GM11168 (cell line): Measurements from ENCODE around the gene CAB39.

Experiments
- in situ Hi-C: fragments of 300-500 bp; cut with MboI; formaldehyde crosslinking; loops from one replicate; pipeline ENCODE4 v1.12.0; 2022; ENCODE audit warnings: low sequenced_read_pairs; ENCODE audit not compliant: unreplicated experiment

Gene CAB39

DNA sequence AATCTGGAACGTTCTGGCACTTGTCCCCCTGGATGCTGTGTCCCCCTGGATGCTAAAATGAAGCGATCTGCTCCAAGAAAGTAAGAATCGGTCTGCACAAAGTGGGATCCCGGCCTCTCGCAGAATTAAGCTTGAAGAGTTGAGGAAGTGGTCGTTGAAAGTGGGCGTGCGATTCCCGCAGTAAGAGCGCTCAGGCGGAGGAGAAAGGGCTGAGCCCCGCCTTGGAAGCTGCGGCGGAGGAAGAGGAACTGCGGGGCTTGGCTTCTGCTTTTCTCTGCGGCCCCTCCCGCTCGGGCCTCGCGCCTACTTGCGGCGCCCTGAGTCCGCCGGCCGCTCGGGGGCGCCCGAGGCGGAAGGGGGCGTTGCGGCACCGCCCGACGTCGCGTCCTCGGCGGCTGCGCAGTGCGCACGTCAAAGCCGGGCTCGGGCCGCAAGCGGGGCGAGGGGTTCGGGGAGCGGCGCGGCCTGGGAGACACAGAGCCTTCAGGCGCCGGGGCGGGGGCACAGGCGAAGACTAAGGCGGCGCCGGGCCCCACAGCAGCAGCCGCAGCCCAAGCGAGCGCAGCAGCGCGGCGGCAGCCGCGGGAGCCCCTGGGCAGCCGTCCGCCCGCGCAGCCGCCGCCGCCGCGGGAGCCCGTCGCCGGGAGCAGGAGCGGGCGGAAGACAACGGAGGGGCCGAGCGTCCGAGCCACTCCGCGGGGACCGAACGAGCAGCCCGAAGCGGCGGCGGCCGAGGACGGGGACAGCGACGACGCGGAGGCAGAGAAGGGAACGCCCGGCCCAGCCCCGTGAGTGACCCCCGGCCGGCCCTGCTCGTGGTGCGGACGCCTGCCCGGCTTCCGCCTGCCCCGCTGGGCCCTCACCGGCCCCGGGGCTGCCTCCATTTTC lies at the start of gene CAB39:
CAB39 (plus strand) TSS at position 400 of the 888 bp plus-strand sequence. CDS start 47,160 bp downstream, outside the sequence.
- in situ Hi-C loops, result loop anchor here (10.0 kb wide), 1 partner anchor 88 kb away; no protein-coding TSS in a partner anchor

DNA sequence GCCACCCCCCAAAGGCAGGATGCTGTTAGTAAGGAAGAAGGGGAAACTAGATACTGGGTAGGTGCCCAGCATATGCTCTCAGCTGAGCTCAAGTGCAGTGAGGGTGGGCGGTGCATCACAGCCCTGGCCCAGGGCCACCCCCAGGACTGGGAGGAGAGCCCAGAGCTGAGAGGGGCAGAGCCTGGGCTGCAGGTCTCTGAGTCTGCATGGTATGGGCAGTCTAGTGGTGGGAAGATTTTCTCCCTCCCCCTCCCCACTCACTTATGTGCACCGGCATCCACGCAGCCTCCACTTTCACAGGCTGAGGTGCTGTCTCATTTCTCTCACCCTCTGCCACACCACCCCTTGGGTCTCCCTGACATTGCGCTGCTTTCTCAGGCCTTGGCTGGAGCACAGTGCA lies 48.5 kb upstream of the CAB39 start:
- in situ Hi-C loops, result loop anchor here (10.0 kb wide), 1 partner anchor 321 kb away; no protein-coding TSS in a partner anchor

DNA sequence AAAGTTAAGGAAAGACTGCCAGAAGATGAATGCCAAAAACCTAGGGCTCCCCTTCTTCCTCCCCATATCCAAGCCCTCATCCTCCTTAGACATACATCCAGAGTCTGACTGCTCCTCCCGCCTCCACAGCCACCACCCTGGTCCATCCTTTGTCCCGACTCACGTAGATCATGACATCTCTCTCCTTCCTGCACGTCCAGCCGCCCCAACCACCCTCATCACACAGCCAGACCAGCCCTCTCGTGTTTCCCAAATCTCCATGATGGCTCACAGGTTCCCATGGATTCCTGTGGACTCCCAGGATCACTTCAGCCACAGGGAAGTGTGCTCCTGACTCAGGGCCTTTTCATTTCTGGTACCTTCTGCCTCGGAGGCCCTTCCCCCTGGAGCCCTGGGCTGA lies 47.8 kb upstream of the CAB39 start:
- in situ Hi-C loops, result loop anchor here (10.0 kb wide), 1 partner anchor 320 kb away; no protein-coding TSS in a partner anchor

DNA sequence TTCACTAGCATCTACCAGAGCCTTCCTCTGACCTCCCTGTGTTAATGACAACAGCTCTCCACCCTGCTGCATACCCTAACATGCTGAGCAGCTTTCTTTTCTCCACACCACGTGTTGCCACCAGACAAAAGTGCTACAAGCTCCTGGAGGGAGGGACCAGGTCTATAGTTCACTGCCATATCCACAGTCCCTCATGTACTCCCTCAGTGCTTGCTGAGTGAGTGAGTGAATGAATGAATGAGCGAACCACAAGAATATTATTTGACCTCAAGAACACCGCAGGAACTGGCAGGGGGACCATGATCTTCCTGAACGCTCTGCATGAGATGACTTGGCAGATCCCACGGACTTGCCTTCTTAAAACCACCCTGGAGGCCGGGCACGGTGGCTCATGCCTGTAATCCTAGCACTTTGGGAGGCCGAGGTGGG lies 47.4 kb upstream of the CAB39 start:
- in situ Hi-C loops, result loop anchor here (10.0 kb wide), 1 partner anchor 320 kb away; no protein-coding TSS in a partner anchor

DNA sequence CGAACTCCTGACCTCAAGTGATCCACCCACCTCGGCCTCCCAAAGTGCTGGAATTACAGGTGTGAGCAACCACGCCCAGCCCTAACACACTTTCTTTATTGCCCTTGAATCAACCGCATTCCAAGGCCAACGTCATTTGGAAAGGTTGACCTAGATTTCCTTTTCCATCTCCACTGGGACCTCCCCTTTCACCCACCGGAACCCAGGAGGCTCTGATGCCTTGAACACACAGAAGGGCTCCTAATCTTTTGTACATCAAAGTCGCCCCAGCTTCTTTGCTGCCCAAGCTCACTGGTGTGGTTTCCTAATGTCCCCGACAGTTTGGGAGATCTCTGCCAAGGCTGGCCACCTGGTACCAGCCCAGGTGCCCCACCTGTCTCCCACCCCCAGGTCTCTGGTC lies 46.2 kb upstream of the CAB39 start:
- in situ Hi-C loops, result loop anchor here (10.0 kb wide), 1 partner anchor 318 kb away; no protein-coding TSS in a partner anchor

DNA sequence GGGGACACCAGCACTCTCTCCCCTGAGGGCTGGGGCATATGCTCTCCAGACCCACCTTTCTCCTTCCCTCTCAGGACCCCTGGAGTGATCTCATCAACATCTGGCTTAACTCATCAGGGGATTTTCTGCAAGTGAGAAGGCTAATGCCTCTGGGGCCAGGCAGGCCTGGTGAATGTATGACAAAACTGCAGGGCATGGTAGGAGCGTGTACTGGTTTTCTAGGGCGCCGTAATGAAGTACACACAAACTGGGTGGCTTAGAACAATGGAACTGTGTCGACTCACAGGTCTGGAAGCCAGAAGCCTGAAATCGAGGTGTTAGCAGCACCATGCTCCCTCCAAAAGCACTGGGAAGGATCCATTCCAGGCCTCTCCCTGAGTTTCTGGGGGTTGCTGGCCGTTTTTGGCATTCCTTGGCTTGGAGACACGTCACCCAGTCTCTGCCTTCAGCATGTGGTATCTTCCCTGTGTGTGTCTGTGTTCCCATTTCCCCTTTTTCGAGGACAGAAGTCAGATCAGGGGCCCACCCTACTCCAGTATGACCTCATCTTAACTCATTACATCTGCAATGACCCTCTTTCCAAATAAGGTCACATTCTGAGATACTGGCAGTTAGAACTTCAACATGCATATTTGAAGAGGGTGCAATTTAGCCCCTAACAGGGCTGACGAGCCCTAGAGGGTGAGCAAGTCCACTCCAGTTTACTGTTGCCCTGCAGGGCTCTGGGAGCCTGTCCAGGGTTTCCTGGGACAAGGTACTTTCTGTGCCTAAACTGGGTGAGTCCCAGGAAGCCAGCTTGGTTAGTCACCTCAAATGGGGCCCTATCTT lies 45.5 kb upstream of the CAB39 start:
- in situ Hi-C loops, result loop anchor here (10.0 kb wide), 1 partner anchor 318 kb away; no protein-coding TSS in a partner anchor

DNA sequence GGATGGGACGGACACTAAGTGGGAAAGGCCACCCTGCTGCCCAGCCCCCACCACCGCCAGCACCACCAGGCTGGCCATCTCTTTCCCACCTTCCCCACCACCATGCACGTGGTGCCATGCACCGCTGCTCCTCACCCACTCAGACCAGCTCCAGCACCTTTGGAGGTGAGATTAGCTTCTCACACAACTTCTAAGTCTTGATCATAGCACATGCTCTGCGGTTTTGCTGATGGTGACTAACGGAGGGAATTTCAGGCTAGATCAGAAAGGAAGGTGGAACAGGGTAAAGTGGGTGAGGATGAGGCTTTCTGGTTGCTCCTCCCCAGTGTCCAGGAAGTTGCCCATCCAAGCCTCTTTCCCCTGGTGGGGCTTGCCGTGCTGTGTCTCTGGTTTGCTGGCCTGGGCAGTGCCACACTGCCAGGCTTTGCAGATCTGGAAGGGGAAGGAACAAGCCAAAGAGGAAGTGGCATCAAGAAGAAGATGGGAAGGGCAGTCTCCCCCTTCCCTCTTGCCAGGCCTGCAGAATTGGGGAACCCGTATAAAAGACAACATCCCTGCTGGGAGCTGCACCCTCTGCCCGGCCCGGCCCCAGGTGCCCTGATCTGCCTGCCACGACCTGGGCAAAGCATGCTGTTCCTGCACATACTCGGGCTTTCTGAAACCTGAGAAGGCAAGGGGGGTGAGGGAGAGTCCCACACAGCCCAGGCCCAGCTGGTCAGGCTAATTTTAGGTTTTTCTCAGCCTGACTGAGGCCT lies 44.3 kb upstream of the CAB39 start:
- in situ Hi-C loops, result loop anchor here (10.0 kb wide), 1 partner anchor 316 kb away; no protein-coding TSS in a partner anchor

DNA sequence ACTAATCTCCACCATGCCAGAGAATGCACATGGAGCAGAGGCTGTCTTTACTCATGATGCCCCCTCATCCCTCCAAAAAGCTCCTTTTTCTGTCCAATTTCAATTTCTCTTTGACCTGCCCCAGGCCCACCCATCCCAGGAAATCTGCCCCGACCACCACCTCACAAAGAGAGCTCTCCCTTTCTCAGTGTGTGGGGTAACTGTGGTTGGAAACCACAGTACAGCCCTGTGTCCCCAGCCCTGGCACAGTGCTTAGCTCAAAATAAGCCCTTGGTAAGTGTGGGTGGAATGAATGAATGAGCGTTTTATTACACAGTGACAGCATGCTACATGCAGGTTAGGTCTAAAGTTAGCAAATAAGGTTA lies 43.7 kb upstream of the CAB39 start:
- in situ Hi-C loops, result loop anchor here (10.0 kb wide), 1 partner anchor 316 kb away; no protein-coding TSS in a partner anchor

DNA sequence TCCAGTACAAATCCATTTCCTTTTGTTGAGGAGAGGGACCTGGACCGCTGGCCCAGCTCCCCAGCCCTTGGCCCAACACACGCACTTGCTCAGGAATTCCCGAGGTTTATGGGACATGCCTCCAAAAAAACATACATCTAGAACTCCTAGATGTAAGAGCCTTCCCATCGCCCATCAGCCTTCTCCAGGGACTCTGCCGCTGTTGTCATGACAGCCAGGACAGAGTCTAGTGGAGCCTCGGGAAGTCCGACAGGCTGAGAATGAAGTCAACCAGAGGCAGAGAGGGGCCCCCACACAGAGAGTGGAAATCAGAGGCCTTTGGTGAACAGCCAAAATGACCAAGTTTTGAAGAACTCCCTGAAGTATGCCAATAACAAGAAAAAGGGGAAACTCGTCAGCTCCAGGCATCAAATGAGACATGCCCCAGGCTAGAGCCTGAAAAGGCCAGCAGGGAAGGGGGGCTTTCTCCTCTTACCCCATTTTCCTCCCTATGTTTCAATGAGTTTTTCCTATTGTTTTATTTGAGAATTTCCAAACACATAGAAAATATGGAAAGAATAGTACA lies 43.2 kb upstream of the CAB39 start:
- in situ Hi-C loops, result loop anchor here (10.0 kb wide), 1 partner anchor 315 kb away; no protein-coding TSS in a partner anchor

DNA sequence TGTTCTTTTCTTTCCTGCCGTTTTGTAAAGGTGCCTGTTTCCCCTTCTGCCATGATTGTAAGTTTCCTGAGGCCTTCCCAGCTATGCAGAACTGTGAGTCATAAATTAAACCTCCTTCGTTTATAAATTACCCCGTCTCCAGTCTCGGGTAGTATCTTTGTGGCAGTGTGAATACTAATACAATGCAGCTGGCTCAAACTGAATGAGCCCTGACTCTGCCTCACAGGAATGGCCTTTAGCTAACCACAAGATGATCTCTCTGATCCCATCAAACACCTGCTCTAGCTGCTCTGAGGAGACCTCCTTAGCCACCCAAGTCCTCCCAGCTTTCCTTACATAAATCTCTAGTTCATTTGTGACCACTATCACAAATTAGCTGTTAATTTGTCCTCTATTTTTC lies 41.5 kb upstream of the CAB39 start:
- in situ Hi-C loops, result no loop called here

DNA sequence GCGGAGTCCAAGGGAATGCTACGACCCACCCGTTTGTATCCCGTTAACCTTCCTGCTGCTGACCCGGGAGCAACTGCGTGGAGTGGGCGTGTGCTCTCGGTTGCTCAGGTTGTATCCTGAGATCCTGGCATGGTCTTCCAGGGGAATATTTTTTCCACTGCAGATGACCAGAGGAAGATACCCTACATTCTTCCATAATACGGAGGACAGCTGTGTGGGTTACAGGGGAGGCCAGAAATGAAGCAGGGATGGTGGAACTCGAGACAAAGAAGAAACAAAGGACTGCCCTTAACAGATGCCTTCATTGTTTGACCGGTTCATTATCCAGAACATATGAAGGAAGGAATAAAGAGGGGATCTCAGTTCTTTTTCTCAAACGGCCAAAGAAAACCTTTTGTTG lies 39.8 kb upstream of the CAB39 start:
- in situ Hi-C loops, result no loop called here

DNA sequence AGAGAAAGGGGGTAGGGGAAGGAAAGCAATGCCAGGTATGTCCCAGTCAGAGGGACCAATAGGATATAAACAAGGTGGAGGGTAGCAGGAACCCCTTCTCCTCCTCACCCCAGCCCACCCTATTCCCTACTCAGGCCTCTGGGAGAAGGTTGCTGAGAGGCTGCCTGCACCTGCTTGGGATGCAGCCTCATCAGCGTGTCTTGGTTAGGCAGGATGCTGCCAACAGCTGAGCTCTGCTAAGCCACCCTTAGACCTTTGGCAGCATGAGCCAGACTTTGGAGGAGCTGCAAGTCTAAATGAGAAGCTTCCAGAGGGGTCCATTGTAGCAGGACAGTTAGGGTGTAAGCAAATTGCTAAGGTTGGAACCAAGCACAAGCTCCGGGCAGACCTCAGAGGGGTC lies 38.2 kb upstream of the CAB39 start:
- in situ Hi-C loops, result no loop called here

DNA sequence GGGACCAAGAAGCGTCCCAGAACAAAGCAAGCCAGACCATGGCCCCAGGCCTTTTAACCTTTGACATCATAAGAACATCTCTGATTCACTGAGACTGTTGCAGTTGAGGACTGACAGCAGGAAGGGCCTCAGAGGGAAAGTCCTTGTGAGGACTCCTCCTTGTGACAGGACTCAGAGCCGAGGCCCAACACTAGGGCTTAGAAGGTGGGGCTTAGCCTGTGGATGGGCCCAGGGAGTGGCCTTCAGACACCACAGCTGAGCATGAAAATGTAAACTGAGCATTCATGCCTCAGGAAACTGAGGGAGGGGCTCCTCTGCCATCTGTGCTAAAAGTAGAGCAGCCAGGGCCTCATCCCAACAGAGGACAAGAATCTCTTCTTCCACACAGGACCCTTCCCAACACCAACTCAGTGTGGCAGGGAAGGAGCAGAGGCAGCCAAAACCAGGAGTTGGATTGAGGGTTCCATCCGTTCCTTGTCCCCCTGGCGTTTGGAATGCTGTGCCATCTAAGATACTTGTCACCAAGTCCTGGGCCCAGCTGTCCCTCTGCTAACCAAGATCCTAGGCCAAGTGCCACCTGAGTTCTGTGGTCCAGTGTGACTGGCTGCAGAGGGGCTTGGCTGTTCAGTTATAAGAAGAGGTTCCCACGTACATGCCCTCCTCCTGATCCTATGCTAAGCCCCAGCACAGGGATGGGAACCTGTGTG lies 37.5 kb upstream of the CAB39 start:
- in situ Hi-C loops, result no loop called here

DNA sequence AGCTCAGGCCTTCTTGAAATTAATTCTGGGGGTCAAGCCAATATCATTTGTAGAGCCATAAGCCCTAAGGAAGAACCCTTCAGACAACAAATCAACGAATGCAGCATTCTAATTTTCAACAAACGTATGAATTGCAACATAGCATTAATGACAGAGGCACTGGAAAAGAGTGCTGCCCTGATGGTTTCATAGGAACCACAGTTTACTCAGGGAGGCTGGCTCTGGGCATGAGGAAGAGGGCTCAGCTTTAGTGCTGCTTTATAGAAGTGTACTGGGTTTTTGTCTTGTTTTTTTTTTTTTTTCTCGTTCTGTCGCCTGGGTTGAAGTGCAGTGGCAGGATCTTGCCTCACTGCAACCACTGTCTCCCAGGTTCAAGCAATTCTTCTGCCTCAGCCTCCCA lies 36.1 kb upstream of the CAB39 start:
- in situ Hi-C loops, result no loop called here

DNA sequence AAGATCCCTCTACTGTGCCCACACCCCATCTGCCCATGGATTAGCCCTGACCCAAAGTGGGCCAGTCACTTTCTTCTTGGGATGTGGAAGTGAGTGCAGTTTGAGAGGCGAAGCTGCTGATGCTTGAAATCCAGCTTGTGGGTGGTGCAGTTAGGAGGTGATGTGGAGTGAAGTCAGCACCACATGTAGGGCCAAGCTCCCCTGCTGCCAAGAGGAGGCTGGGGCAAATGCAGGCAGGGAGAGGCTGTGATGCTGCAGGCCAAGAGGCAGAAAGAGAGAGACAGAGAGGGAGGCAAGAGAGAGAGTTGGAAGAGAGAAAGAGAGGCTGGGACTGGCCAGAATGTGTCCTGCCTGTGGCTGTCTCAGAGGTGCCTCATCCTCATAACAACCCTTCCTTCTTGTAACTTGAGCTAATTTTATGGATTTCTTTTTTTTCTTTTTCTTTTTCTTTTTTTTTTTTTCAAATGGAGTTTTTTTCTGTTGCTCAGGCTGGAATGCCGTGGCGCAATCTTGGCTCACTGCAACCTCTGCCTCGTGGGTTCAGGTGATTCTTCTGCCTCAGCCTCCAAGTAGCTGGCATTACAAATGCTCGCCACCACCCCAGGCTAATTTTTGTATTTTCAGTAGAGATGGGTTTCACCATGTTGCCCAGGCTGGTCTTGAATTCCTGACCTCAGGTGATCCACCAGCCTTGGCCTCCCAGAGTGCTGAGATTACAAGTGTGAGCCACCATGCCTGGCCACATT lies 35.3 kb upstream of the CAB39 start:
- in situ Hi-C loops, result no loop called here

DNA sequence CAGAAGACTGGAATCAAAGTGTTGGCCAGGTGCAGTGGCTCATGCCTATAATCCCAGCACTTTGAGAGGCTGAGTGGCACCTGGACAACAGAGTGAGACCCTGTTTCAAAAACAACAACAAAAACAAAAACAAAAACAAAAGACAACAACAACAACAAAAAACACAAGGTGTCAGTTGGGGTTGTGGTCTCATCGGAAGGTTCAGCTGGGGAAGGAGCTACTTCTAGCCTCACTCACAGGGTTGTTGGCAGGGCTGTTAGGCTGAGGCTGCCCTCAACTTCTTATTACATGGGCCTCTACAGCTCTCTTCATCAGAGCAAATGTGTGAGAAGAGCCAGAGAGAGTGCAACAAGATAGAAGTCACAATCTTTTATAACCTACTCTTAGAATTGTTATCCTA lies 34.6 kb upstream of the CAB39 start:
- in situ Hi-C loops, result no loop called here

DNA sequence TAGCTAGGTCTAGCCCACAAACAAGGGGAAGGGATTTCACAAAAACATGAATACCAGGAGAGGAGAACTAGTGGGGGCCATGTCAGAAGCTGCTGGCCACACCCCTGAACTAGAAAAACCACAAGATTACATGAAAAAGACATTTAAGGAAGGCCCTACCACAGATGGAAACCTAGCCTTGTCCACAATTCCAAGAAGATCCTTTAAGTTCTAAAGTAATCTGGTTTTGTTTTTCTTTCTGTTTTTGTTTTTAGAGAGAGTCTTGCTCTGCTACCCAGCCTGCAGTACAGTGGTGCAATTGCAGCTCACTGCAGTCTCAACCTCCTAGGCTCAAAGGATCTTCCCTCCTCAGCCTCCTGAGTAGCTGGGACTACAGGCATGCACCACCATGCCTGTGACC lies 34.2 kb upstream of the CAB39 start:
- in situ Hi-C loops, result no loop called here

DNA sequence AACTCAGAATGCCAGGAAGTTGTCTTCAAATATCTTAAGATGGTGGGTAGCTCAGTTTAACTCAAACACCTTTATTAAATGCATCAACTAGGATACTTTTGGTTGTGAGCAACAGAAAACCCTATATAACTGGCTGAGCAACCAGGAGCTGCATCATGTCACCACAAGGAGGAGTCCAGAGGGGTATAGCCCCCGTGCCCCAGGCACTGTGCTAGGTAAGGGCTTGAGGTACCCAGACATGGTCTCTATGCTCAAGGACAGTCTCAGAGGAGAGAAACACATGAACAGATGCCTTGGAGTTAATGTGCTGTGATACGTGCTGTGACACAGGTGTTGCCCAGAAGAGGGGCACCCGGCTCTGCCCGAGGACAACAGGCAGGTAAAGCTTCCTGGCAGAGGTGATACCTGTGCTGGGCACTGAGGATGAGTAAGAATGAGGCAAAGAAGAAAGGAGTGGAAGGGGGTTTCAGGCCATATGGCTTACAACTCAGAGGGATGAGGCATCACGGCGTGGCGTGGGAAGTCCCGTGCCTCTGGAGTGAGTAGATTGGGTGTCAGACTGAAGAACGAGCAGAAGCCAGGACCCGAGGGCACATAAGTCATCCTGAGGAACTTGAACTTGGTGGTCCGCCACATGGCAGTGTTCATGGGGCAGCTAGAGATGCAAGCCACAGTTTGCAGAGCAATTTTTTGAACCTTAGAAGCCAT lies 32.0 kb upstream of the CAB39 start:
- in situ Hi-C loops, result no loop called here
